GM12874 (cell line): ENCODE results near the gene SP5.

Experiments
- CTCF ChIP-seq: IDR thresholded peaks from 2 replicates; pipeline ENCODE4 v1.5.1; 2011; ENCODE audit warnings: low read depth, mild to moderate bottlenecking, control low read depth, low read length, moderate library complexity; ENCODE audit not compliant: insufficient read depth

Gene SP5

GRCh38 chr2:170680172-170680941 is 34.8 kb upstream of the SP5 start:
- TF ChIP-seq CTCF: no peak

- TF ChIP-seq CTCF: no peak
Observed at GRCh38 chr2:170681311-170681710, 33.8 kb upstream of the SP5 start.

- TF ChIP-seq CTCF: no peak
Observed at GRCh38 chr2:170685591-170685990, 29.5 kb upstream of the SP5 start.

- TF ChIP-seq CTCF: no peak
Observed at GRCh38 chr2:170689481-170689880, 25.7 kb upstream of the SP5 start.

GRCh38 chr2:170690640-170691039 is 24.5 kb upstream of the SP5 start:
- no peak for TF ChIP-seq CTCF

- TF ChIP-seq CTCF: no peak
Observed at GRCh38 chr2:170694316-170694715, 20.8 kb upstream of the SP5 start.

- TF ChIP-seq CTCF: no peak
Observed at GRCh38 chr2:170695521-170696410, 19.4 kb upstream of the SP5 start.
